Thyroid gland (tissue), 4 donors: Measurements from ENCODE around the gene CHRD. TPM values are rescaled to one million over a fixed set of nuclear protein-coding genes. Genes with fewer than 3 reads are reported as not detected.

Experiments
- DNase-seq, 2 donors: peaks; one replicate each; pipeline ENCODE4 v3.0.0-alpha.2; 2019
- H3K27ac ChIP-seq, 3 donors: fragments of 200-600 bp; sonication (generic); 1 replicate in 2 of 3; 2 replicates in 1 of 3; pipeline ENCODE4 v1.5.1; 2016 to 2019; ENCODE audit warnings: mild to moderate bottlenecking in 1 of 3, moderate library complexity in 1 of 3
- H3K27me3 ChIP-seq: fragments of 200-600 bp; sonication (generic); one replicate; pipeline ENCODE4 v1.5.1; 2019
- H3K36me3 ChIP-seq, 2 donors: fragments of 200-600 bp; sonication (generic); one replicate each; pipeline ENCODE4 v1.5.1; 2016 to 2019
- H3K4me1 ChIP-seq, 2 donors: fragments of 200-600 bp; sonication (generic); one replicate each; pipeline ENCODE4 v1.5.1; 2017 to 2019
- H3K4me3 ChIP-seq, 3 donors: fragments of 200-600 bp; sonication (generic); replicated peaks in 1 of 3; 1 replicate in 2 of 3; 2 replicates in 1 of 3; pipeline ENCODE4 v1.5.1; 2016; ENCODE audit warnings: mild to moderate bottlenecking in 1 of 3
- H3K9me3 ChIP-seq: fragments of 200-600 bp; sonication (generic); one replicate; pipeline ENCODE4 v1.5.1; 2017
- CTCF ChIP-seq, 6 experiments: fragments of 200-600 bp in 3 of 6; fragments of 450-650 bp in 3 of 6; sonication (generic) in 3 of 6; IDR thresholded peaks; one replicate each; pipeline ENCODE4 v1.5.1; 2016 to 2019; ENCODE audit warnings: antibody characterized with exemption in 6 of 6, mild to moderate bottlenecking in 2 of 6, inconsistent platforms in 1 of 6, moderate library complexity in 1 of 6
- POLR2A ChIP-seq, 2 donors: fragments of 450-650 bp; IDR thresholded peaks; one replicate each; pipeline ENCODE4 v1.6.1; 2017; ENCODE audit warnings: antibody characterized with exemption in 2 of 2, mild to moderate bottlenecking in 2 of 2, moderate library complexity in 1 of 2
- WGBS, 2 donors: methylation state at CpG; one replicate each; pipeline ENCODE4 v1.1.5; 2017; 5-methylcytosine and 5-hydroxymethylcytosine counted together
- intact Hi-C: fragments of 100-400 bp; cut with DNase I; formaldehyde crosslinking; loops from one replicate; pipeline ENCODE4 v1.15.1; 2023
- total RNA-seq, 4 donors: library from RNA; depleted of rRNA; stranded (reverse); fragments of >200 nt; gene quantifications; one replicate each; pipeline ENCODE4 v1.2.3, GENCODE V29; 2016

CHRD gene
- total RNA-seq, 4 donors from 2014 or later: 4.1 to 14.8 (median 8.0) TPM

- Histone ChIP-seq H3K36me3 (peaks cover 4 to 14% of the 10 kb centered on the region in 2 donors), H3K27ac (peak overlapping the region in 2 of 3 donors; percentile 14 to 33), H3K27me3 (no peaks in the 10 kb centered on the region), H3K4me1 (peaks cover 12 to 16% of the 10 kb centered on the region in 2 donors), H3K4me3 (no peak overlapping the region), H3K9me3 (no peaks in the 10 kb centered on the region)
- TF ChIP-seq CTCF (IDR thresholded peaks at IDR 0.05) (no peak), POLR2A (IDR thresholded peaks at IDR 0.05) (no peak)
- 65 to 69% methylated on average over 8 to 12 of the region's 12 CpGs for WGBS, 2 donors
- intact Hi-C loops: no loop called here
- peak; percentile 12 to 15 for DNase-seq
These were observed 32.4 kb upstream of the CHRD start for GRCh38 chr3:184347321-184348056.

- 70 to 87% methylated on average over 4 of the region's 4 CpGs for WGBS, 2 donors
- Histone ChIP-seq H3K9me3 (no peaks in the 10 kb centered on the region), H3K27ac (peak overlapping the region in 2 of 3 donors; percentile 14 to 33), H3K36me3 (peaks cover 0 to 9% of the 10 kb centered on the region in 2 donors), H3K27me3 (no peaks in the 10 kb centered on the region), H3K4me1 (peaks cover 12 to 16% of the 10 kb centered on the region in 2 donors), H3K4me3 (no peak overlapping the region)
- intact Hi-C loops: no loop called here
- peak; percentile 27 to 32 for DNase-seq
- no peak for TF ChIP-seq POLR2A (IDR thresholded peaks at IDR 0.05)
These were observed 31.8 kb upstream of the CHRD start for GRCh38 chr3:184348057-184348382.

- no peak for DNase-seq
- no peaks in the 10 kb centered on the region for H3K36me3 ChIP-seq
- WGBS, 2 donors: 86 to 87% methylated on average over 10 of the region's 10 CpGs
- no peak for TF ChIP-seq POLR2A (IDR thresholded peaks at IDR 0.05)
- TF ChIP-seq CTCF (IDR thresholded peaks at IDR 0.05): no peak
- H3K9me3 ChIP-seq: no peaks in the 10 kb centered on the region
- H3K27me3 ChIP-seq: no peaks in the 10 kb centered on the region
- H3K4me1 ChIP-seq: peaks cover 12 to 16% of the 10 kb centered on the region in 2 donors
- H3K27ac ChIP-seq: no peak overlapping the region
- intact Hi-C loops: no loop called here
- H3K4me3 ChIP-seq: no peak overlapping the region
These were observed 30.0 kb upstream of the CHRD start for GRCh38 chr3:184349563-184350470.

- intact Hi-C loops: no loop called here
- Histone ChIP-seq H3K27ac (no peak overlapping the region), H3K4me3 (no peak overlapping the region), H3K27me3 (no peaks in the 10 kb centered on the region), H3K9me3 (no peaks in the 10 kb centered on the region), H3K36me3 (no peaks in the 10 kb centered on the region), H3K4me1 (peaks cover 5 to 8% of the 10 kb centered on the region in 2 donors)
- TF ChIP-seq POLR2A (IDR thresholded peaks at IDR 0.05): no peak
- no peak for TF ChIP-seq CTCF (IDR thresholded peaks at IDR 0.05)
- 98 to 99% methylated on average over 6 of the region's 6 CpGs for WGBS, 2 donors
- DNase-seq: no peak
These were observed 29.2 kb upstream of the CHRD start for GRCh38 chr3:184350618-184351017.

- Histone ChIP-seq H3K27me3 (no peaks in the 10 kb centered on the region), H3K36me3 (no peaks in the 10 kb centered on the region), H3K4me1 (no peaks in the 10 kb centered on the region), H3K9me3 (no peaks in the 10 kb centered on the region), H3K4me3 (no peak overlapping the region), H3K27ac (no peak overlapping the region)
- 67 to 68% methylated on average over 9 of the region's 9 CpGs for WGBS, 2 donors
- no peak for DNase-seq
- intact Hi-C loops: no loop called here
- TF ChIP-seq POLR2A (IDR thresholded peaks at IDR 0.05) (no peak), CTCF (IDR thresholded peaks at IDR 0.05) (no peak)
These were observed 28.2 kb upstream of the CHRD start for GRCh38 chr3:184351511-184352148.
